ENCODE data around the gene VPS4A.

GRCh38 chr16:69346683-69347082 lies 35.5 kb downstream of the VPS4A start:
- TF ChIP-seq REST (IDR thresholded peaks at IDR 0.05; ENCODE audit: insufficient replicate concordance, low read depth) (no peak), CTCF (IDR thresholded peaks at IDR 0.05; ENCODE audit: insufficient read depth, low read length) (no peak), POLR2AphosphoS5 (IDR thresholded peaks at IDR 0.05; ENCODE audit: low read depth) (no peak), GABPA (IDR thresholded peaks at IDR 0.05; ENCODE audit: low read depth) (no peak), SPI1 (IDR thresholded peaks at IDR 0.05; ENCODE audit: borderline replicate concordance, low read depth) (no peak)

Data from HL-60 (cell line).